Fibroblast of peridontal ligament (primary cell): ENCODE data around the gene CCER1.
A peak's percentile ranks its signal among the peaks of the same experiment; 100 is the strongest.
"Not testable (repeated sequence)": the region's sequence is repeated elsewhere in the genome, so short reads cannot be mapped to it uniquely, and the experiment has no call there.

Experiments used
- DNase-seq: peaks from one replicate; pipeline ENCODE4 v3.0.0-alpha.2; 2010; ENCODE audit errors: extremely low read depth

CCER1 gene, protein sequence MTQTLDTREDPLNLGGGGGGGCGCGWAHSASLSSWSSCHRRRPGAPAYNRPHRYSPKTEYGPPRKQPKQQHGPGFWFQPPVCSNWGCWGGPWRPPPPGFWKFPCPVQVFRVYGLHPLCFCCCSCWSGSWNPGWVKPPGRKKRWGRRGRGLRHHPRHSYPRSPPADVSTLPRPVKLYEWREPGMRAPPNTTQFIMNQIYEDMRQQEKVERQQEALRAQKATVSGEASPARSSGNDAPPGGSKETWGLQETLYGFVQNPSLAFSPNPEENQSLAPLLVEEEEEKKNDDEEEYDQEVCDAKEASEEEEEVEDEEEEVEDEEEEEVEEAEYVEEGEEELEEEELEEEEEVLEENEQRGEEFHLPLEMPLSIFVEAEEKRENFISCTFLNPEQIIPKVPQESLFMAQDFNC

DNA sequence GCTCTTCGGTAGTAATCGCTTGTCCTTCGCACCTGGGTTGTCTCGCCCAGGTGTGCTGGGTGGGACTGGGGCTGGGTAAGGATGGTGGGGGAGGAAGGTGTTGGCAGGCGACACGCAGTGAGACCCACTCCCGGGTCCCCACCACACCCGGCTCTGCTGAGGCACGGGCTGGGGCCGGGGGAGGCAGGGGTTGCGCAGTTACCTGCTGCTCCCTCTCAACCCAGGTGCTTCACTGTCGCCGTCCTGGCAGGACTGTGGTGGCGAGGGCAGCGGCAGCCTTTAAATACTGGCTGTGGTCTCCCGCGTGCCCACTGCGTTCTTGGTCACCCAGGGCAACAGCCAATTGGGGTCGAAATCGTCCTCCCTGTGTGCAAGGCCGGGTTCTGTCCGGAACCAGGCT, at the start of gene CCER1:
Gene CCER1, minus strand, starts transcription at position 256 of the 400 bp plus-strand sequence. CDS start 434 bp downstream, outside the sequence.
- no peak for DNase-seq

DNA sequence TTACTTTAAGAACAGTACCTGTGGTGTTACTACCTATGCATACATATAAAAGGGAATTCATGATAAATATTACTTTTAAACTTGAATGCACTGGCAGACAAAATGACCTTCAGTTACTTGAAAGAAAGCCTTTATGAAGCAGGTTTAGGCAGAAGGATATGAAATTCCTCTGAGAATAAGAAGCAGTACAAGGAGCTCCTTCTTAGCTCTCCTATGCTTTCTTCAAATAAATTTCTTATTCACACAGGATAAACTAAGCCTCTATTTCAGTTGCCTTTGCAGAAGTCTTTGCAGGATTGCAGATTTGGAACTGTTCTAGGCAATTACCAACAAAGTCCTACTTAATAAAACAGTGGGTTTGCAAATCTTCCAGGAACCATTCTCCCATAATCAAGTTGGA, 48.8 kb upstream of the CCER1 start:
- DNase-seq = no peak

DNA sequence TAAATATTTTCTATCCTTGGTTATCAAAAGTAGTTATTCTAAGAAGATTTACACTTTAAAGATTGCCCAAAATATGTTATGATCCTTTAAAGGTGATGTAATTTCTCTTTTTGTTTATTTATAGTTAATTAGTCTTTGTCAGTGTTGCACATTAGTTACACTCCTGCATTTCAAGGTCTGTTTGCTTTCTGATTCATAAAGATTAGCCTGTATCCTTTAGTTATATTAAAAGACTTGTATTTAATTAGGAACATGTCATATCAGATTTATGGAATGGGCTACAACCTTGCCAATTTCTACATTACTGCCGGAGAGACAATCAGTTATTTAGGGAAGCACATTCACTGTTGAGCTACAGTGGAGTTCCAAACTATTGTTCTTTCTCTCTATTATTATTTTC, 46.3 kb upstream of the CCER1 start:
- no peak for DNase-seq

DNA sequence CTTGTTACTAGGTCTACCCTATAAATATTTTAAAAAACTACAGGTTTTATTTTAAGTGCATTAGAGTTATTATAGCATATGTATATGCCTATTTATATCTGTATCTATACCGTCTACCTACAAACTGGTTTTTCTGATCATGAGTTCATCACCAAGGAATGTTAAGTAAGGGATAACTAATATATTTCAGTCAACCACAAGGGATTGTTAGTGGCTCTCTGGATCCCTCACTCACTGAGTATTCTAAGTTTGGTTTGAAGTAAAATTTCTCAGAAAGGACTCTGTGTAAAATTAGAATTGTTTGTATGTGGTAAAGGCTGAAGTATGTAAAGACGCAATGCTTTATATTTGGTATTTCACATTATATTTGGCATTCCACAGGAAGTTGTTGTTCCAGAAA, 45.0 kb upstream of the CCER1 start:
- no peak for DNase-seq

DNA sequence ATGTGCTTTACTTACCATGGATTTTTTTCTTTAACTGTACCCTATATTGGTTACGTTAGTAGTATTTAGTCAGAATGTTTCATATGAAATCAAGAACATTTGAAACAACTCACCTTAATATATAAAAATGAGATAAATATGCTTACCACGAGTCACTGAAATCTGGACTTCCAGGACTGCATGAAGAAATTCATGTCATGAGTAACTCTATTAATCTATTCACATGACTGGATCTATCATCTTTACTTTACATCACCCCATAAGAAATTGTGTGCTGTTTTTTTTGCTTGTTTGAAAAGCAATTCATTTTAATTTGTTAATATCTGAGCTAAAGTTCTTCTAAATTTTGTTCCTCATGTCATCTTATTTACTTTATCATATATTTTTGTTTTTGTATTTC, 44.6 kb upstream of the CCER1 start:
- DNase-seq = no peak

DNA sequence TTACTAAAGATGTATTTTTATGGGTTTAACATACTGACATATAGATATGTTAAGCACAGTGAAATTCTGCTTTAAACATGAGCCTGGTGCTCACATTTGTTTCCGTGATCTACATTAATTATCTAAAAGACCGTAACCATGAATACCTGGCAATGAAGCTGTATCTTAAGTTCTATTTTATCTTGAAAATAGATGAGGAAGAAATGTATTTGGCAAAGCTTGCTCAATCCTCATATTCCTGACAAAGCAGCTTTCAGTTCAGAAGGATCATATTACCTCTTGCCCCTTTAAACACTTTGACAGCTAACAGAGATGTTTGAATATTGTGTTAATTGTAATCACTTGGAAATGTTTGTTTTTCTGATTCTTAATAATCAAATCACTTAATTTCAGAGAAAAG, 40.0 kb upstream of the CCER1 start:
- DNase-seq = peak; percentile 40

DNA sequence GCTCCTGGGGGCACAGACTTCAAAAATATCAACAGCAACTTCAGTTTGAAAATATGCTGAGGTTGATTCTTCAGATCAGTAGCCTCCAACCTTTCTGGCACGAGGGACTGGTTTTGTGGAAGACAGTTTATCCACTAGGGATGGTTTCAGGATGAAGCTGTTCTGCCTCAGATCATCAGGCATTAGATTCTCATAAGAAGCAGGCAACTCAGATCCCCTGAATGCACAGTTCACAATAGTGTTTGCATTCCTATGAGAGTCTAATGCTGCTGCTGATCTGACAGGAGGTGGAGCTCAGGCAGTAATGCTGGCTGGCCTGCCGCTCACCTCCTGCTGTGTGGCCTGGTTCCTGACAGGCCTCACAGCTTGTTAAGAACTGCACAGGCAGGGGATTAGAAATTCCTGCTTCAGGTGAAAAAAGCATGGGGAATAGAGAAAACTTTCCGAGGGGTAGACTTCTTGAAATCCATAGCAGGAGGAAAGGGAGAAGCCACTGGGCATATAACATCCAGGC, 37.0 kb upstream of the CCER1 start:
- no peak for DNase-seq

DNA sequence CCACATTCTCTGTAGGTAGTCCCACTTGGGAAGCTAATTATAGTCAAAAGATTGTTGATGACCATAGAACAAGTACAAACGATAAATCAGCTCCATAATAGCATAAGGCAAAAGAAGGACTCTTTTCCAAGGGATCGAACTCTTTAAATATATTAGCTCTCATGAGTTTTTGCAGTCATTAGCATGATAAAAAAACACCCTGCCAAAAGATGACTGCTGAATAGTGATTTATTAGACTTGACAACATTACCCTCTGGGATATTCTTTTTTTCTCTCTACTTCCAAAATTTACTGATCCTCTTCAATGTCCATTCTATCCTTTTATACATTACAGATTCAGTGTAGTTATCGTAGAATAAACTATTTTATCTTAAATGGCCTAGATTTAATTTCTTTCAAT, 35.6 kb upstream of the CCER1 start:
- DNase-seq = no peak

DNA sequence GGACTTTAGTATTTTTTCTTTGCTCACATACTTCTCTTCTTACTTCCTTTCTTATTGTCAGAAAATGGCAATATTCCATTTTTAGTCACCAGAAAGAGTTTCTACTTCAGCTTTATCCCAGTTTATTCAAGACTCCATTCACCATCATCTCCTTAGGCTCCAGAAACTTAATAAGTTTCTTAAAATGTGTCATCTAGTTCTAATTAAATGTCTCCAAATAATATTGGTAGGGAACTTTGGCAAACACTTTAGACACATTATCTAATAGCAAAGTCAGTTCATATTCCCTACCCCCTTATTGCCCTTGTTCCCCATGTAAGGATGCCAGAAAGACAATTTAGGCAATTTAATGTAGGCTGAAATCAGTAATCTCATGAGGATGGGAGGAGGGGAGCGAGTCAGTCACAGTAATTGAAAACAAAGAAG, 34.7 kb upstream of the CCER1 start:
- DNase-seq = peak; percentile 45

DNA sequence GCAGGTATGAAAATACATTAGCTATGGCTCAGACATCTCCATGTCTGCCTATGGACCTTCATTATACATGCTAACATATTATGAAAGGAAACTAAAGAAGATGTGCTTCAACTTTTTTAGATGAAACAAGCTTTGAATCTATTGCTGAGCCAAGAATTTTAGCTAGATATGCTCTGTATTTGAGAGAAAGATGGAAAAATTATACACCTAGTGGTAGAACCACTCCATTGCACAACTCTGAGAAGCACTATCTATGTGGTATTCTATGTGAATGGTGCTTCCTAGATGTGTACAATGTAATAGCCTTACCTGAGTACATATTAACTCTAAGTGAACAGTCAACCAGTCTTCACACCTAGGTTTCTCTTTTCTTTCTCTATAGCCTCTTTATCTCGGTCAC, 32.5 kb upstream of the CCER1 start:
- no peak for DNase-seq

DNA sequence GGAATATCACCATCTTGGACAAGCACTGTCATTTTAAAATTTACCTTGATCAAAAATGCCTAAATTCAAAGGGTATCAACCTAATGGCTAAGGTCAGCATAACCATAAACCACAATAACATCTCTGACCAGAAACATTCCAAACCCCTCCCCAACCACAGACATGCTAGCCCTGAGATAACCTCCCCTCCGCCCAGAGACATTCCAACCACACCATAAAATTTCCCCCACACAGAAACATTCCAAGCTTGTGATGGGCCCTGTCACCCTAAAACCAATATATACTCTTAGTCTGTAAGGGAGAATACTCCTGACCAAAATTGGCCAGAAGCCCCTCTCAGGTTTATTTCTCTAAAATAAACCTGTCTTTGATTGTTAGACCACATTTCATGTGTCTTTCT, 32.1 kb upstream of the CCER1 start:
- DNase-seq = no peak

DNA sequence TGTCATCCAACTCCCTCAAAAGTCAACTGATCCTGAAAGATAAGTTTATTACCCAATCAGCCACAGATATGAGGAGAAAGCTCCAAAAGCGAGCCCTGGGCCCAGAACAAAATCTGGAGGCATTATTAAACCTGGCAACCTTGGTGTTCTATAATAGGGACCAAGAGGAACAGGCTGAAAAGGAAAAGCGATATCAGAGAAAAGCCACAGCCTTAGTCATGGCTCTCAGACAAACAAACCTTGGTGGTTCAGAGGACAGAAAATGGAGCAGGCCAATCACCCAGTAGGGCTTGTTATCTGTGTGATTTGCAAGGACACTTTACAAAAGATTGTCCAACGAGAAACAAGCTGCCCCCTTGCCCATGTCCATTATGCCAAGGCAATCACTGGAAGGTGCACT, 30.4 kb upstream of the CCER1 start:
- DNase-seq = not testable (repeated sequence)

DNA sequence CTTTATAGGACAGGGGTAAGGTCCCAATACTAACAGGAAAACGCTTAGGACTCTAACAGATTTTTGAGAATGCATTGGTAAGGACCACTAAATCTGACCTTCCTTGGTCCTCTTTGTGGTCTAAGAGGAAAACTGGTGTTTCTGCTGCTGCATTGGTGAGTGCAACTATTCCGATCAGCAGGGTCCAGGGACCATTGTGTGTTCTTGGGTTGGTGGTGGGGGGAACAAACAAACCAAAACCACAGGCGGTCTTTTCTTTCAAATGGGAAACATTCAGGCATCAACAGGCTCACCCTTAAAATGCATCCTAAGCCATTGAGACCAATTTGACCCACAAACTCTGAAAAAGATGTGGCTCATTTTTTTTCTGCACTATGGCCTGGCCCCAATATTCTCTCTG, 29.1 kb upstream of the CCER1 start:
- DNase-seq = no peak

DNA sequence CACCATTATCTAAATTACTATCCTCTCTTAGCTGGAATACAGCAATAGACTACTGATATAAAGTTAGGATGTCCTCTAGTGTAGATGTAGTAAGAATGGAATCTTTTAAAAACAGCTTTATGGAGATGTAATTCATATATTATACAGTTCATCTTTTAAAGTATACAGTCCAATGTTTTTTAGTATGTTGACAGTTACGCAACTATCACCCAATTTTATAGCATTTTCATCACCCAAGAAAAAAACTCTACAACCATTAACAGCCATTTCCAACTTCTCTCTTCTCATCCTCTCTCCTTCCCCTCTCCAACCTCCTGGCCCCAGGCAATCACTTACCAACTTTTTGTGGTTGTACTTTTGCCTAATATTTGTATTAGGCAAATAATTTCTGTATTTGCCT, 27.2 kb upstream of the CCER1 start:
- DNase-seq = no peak

DNA sequence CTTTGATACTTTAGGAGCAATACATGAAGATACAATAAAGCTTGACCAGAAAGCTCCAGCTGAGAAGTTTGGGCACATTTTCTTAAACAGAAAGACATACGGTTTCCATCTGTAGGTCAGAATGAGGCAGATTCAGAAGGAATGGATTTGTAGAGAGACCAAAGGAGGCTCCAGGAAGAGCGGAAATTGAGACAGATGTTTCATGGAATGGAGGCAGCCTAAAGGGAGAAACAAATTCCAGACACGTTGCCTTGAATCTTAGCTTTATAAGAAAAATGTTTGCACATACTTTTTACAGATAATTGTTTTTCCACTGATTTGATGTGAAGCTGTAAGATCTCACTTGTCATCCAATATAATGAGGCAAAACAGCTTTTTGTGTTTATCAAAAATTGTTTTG, 25.0 kb upstream of the CCER1 start:
- DNase-seq = peak; percentile 81

DNA sequence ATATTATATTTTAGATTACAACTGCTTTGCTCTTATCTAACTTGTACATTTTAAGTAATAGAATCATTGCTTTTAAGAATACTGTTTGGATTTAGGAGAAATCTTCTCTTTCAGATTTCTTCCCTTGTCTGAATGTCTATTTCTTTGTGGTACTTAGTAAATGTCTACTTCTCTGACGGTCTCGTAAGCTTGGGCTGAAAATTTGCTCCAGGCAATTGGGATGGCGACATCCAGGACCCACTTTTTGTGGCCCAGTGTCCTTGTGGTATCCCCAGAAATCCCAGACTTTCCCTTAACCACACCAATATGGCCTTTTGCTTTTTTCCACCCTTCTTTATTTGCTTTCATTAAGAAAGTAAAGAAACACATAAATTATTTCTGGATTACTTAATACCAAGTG, 24.0 kb upstream of the CCER1 start:
- DNase-seq = no peak

DNA sequence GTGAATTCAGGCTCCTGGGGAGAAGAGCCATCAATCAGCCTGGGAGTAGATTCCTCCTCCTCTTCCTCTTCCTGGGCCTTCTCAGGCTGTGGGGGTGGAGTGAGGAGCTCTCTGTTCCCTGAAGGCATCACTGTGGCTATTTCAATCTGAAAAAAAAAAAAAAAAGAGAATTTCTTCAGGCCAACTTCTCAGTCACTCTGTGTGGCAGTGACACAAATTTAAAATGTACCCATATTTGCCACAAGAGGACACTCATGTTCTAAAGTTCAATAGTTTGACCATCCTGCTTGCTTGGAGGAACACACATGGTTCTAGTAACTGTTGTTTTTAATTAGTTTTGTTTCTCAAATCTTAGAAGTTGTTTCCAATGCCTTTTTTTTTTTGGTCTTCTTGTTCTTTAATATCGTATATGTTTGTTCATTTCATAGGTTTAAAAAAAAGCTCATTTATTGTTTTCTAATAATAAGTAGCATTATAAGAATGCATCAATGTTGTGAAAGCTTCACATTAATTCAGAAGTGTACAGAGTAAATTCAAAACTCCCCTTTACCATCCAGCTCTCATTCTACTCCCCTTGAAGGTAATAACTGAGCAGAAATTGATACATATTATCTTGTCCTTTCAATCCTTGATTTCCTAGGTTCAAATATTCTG, 23.3 kb upstream of the CCER1 start:
- DNase-seq = peak; percentile 93

DNA sequence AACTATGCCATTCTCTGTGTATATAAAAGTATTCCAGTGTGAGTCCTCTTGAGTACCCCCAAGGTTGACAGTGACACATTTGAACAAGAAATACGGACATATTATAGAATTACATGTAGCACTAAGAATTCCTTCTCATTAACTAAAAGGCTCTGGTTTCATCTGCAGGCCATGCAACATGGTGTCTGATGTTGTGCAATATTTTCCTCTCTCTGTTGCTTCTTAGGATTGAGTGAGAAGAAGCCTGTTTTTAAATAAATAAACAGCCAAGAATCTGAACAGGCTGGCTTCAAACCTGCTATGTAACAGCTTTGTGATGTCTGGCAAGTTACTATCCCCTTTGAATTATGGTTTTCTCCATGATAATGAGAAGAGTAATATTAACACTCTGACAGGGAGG, 22.2 kb upstream of the CCER1 start:
- DNase-seq = peak; percentile 78

DNA sequence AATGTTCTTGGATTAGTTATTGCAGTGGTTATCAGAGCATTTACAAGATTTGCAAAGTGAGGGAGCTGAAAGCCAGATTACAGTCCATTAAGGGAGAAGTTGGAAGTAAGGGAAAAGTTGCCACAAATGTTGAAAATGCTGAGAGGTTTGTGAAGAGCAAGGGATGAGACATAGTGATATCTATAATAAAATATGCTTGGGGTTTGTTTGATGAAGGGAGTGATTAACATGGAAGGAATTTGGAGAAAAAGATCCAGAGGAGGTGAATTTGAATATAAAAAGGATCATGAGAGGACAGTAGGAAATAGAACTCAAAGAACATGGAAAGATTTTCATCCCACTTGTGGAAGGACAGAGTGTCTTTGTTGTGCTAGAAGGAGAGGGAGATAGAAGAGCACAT, 19.3 kb upstream of the CCER1 start:
- DNase-seq = peak; percentile 51

DNA sequence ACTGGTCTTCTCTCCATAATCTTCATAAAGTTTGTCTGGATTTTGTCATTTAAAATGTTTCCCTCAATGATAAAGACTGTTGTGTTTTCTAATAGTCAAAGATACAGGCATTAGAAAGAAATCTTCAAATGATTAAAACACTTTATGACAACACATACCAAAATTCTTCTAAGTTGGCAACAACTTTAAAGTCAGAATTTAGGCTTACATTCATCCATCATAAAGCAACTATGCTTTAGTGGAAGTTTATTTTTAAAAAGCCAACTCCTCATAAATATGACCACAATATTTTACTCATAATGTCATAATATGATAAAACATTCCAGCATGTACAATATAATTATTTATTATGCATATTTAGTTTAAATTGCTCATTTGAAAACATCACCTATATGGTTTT, 17.2 kb upstream of the CCER1 start:
- DNase-seq = no peak

DNA sequence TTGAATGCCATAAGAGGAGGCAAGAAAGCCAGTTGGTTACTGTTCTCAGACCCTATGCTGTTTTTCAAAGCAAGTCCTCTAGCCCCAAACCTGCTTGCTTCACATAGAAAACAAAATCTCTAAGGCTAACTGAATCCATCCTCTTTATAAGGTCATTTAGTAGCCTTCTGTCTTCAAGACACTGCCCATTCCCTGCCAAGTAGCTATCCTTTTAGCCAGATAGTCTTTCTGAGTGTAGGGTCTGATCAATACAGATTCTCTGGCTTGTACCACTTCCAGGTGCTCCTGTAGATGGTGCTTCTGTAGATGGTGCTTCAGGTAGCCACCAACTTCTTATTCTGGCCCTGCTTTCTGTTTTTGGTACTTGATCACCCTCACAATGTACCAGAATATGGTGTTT, 15.9 kb upstream of the CCER1 start:
- no peak for DNase-seq

DNA sequence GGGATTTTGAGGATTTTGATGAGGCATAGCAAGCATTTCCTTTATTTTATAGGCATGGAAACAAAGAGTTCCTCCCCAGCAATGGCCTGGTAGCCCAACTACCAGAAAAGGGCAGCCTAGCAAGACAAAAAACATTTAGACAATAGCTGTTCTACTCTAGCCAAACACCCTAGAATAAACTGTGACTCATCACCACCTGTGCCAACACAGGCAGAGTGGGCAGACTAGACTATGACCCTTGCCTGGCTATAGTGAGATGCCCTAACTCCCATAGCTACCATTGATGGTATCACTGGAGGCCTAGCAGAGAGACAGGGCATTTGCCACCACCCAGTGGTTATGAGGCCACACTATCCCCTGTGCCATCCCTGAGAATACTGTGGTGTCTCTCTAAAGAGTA, 15.5 kb upstream of the CCER1 start:
- no peak for DNase-seq

DNA sequence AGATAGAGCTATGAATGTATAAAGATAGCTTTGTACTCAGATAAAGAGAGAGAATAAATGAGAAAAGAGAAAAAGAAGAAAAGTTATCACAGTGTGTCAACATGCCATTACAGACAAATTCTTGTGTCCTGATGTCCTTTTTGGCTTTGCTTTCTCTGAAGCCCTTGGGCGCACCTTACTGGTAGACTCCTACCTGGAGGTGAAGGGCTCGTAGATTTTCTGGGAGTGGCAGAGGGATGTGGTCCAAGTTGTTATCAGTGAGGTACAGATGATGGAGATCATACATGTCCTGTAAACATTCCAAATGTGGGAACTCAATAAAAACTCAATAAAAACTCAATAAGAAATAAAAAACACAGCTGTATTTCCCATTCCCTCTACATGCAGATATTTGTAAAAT, 14.9 kb upstream of the CCER1 start:
- no peak for DNase-seq
